GM21786 (cell line): ENCODE data around the gene PCDHA5.
"Not testable (repeated sequence)": the region's sequence is repeated elsewhere in the genome, so short reads cannot be mapped to it uniquely, and the experiment has no call there.

Experiments used
- ATAC-seq: cut with Tn5 transposase; IDR thresholded peaks from one replicate; pipeline ENCODE4 v1.9.1; 2021; ENCODE audit not compliant: unreplicated experiment

The PCDHA5 gene

GRCh38 chr5:140822969-140823368 is 1.6 kb downstream of the PCDHA5 start:
- ATAC-seq: not testable (repeated sequence)

- ATAC-seq: no peak
These were observed 2.1 kb downstream of the PCDHA5 start for GRCh38 chr5:140823475-140823874.

GRCh38 chr5:140827704-140828361 is 6.4 kb downstream of the PCDHA5 start, which contains the start of gene PCDHA6:
Gene PCDHA6 (plus strand): TSS chr5:140827960. CDS start chr5:140828092, 132 bp downstream.
- no peak for ATAC-seq

GRCh38 chr5:140828362-140828737 is 6.9 kb downstream of the PCDHA5 start:
- ATAC-seq: no peak

- not testable (repeated sequence) for ATAC-seq
These were observed 8.4 kb downstream of the PCDHA5 start for GRCh38 chr5:140829511-140830501.

GRCh38 chr5:140833993-140834392 is 12.6 kb downstream of the PCDHA5 start, which contains the start of gene PCDHA7:
Gene PCDHA7 (plus strand): TSS chr5:140834269. CDS start chr5:140834384, 115 bp downstream.
- no peak for ATAC-seq

GRCh38 chr5:140834439-140835008 is 13.1 kb downstream of the PCDHA5 start:
- ATAC-seq: not testable (repeated sequence)

- ATAC-seq: no peak
These were observed 14.5 kb downstream of the PCDHA5 start for GRCh38 chr5:140835622-140836510.

GRCh38 chr5:140840978-140841962 is 19.9 kb downstream of the PCDHA5 start, which contains the start of gene PCDHA8:
Gene PCDHA8 (plus strand): TSS chr5:140841187. CDS start chr5:140841322, 135 bp downstream.
- no peak for ATAC-seq

GRCh38 chr5:140842798-140843733 is 21.7 kb downstream of the PCDHA5 start:
- ATAC-seq: no peak

GRCh38 chr5:140848139-140849102 is 27.0 kb downstream of the PCDHA5 start, which contains the start of gene PCDHA9:
Gene PCDHA9 (plus strand): TSS chr5:140848382. CDS start chr5:140848496, 114 bp downstream.
- ATAC-seq: not testable (repeated sequence)

- ATAC-seq: not testable (repeated sequence)
These were observed 28.6 kb downstream of the PCDHA5 start for GRCh38 chr5:140849831-140850634.

- no peak for ATAC-seq
These were observed 34.6 kb downstream of the PCDHA5 start, which contains the start of gene PCDHA10 for GRCh38 chr5:140855772-140856674. Gene PCDHA10 (plus strand): TSS chr5:140855897. CDS start chr5:140856049, 152 bp downstream.

GRCh38 chr5:140857177-140857986 is 36.0 kb downstream of the PCDHA5 start:
- no peak for ATAC-seq
